Stomach (tissue), 9 donors: ENCODE data around the gene GOLGA6L9. TPM values are rescaled to one million over a fixed set of nuclear protein-coding genes. Genes with fewer than 3 reads are reported as not detected.
A peak's percentile ranks its signal among the peaks of the same experiment; 100 is the strongest.
"Not testable (repeated sequence)": the region's sequence is repeated elsewhere in the genome, so short reads cannot be mapped to it uniquely, and the experiment has no call there.

ENCODE experiments used
- DNase-seq, 2 donors: peaks; one replicate each; pipeline versions ENCODE4 v3.0.0 to v3.0.0-alpha.2; 2013 to 2019
- H3K27ac ChIP-seq, 5 donors: fragments of 200-600 bp in 4 of 5; sonication (generic) in 4 of 5; one replicate each; pipeline ENCODE4 v1.5.1; 2013 to 2019; ENCODE audit warnings: mild to moderate bottlenecking in 1 of 5, moderate library complexity in 1 of 5
- H3K27me3 ChIP-seq, 3 donors: fragments of 200-600 bp; sonication (generic); one replicate each; pipeline ENCODE4 v1.5.1; 2017 to 2019; ENCODE audit warnings: mixed run types in 1 of 3
- H3K36me3 ChIP-seq, 4 donors: fragments of 200-600 bp; sonication (generic); 1 replicate in 3 of 4; 2 replicates in 1 of 4; pipeline ENCODE4 v1.5.1; 2016 to 2019
- H3K4me1 ChIP-seq, 4 donors: fragments of 200-600 bp; sonication (generic); one replicate each; pipeline ENCODE4 v1.5.1; 2016 to 2019
- H3K4me3 ChIP-seq, 4 donors: fragments of 200-600 bp; sonication (generic) in 3 of 4; one replicate each; pipeline ENCODE4 v1.5.1; 2016 to 2019; ENCODE audit warnings: mild to moderate bottlenecking in 1 of 4
- H3K9me3 ChIP-seq, 4 donors: fragments of 200-600 bp; sonication (generic); one replicate each; pipeline ENCODE4 v1.5.1; 2016 to 2019
- WGBS, 5 donors: extraction: QIAGEN DNeasy Blood & Tissue Kit in 3 of 5; methylation state at CpG; one replicate each; pipeline versions ENCODE4 v1.1.5 to v1.1.7; 2013 to 2018; 5-methylcytosine and 5-hydroxymethylcytosine counted together
- intact Hi-C: fragments of 100-400 bp; cut with DNase I; formaldehyde crosslinking; loops from one replicate; pipeline ENCODE4 v1.15.1; 2023; ENCODE audit warnings: low total_unique reads
- polyA plus RNA-seq, 3 donors: library from polyadenylated mRNA; stranded (reverse); fragments of 200-250 nt; gene quantifications; one replicate each; pipeline ENCODE4 v1.2.3, GENCODE V29; 2013
- total RNA-seq, 5 donors: library from RNA; depleted of rRNA; stranded (reverse); fragments of >200 nt; gene quantifications; one replicate each; pipeline versions ENCODE4 v1.1.0 to v1.2.3, GENCODE V29; 2014 to 2016
- TF ChIP-seq, protein P1 (sequence below), 7 experiments: fragments of 450-650 bp in 4 of 7; fragments of 200-600 bp in 3 of 7; sonication (generic) in 3 of 7; IDR thresholded peaks; one replicate each; pipeline ENCODE4 v1.5.1; 2016 to 2019; ENCODE audit warnings: antibody characterized with exemption in 7 of 7, control low read depth in 2 of 7, mild to moderate bottlenecking in 1 of 7
- donor health status: healthy with polysubstance abuse.
- donor health status: Bipolar disorder and iron deficiency.
- donor health status: healthy.

GOLGA6L9 gene
- total and polyA plus RNA-seq, 8 donors: 3.2 to 16.1 (median 11.3) TPM

DNA sequence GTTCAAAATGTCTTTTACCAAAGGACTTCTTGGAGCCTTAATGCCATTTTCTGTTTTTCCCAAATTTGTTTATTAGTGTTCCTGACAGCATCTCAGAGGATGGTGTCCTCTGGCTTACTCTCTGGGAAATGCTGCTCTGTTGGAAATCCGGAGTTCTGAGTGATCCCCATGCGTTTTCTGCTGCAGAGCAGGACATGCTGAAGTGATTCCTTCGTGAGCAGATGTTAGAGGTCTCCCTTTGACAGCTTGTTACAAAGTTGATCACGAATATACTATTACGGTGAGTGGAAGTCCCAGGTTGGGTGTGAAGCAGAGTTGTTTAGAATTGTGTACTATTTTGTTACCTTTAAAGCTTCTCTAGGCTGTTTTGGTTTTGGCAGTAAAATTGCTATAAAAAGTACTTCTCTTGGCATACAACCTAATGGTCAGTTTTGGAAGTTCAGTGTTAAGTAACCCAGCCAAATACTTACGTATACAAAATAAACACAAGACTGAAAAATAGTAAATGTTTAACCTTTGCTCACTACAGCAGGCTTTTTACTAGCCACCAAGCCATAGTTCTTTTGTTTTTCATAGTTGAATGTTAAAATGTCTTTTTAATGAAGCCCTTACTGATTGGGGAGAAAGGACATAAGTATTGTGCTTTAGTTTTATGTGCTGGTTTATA, 15.0 kb upstream of the GOLGA6L9 start:
- peak in 1 of 2 donors; percentile 51 for DNase-seq
- 16 to 43% (median 24%) methylated on average over 6 of the region's 6 CpGs for WGBS, 5 donors
- H3K27ac ChIP-seq: peak overlapping the region in 3 of 5 donors; percentile 38 to 47 (median 38)

DNA sequence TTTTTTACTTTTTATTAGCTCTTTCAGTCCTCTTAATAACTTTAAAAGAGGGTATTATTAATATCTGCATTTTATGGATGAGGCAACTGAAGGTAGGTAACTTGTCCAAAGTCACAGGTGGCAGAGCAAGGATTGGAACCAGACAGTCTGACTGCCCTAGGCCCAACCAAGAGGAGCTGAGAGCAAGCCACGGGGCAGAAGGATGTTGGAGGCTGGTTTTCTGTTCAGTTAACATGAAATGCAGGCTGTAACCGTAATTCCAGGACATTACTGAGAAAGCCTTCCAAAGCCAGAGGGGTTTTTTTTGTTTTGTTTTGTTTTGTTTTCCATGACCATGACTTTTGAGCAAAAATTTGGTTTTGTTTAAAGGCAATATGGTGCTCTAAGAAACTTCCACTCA, 9.1 kb upstream of the GOLGA6L9 start:
- H3K4me1 ChIP-seq, H3K9me3 ChIP-seq, H3K36me3 ChIP-seq, H3K4me3 ChIP-seq, H3K27ac ChIP-seq, DNase-seq, H3K27me3 ChIP-seq, intact Hi-C loops: not testable (repeated sequence)
- WGBS, 5 donors: 84 to 98% (median 90%) methylated on average over 2 of the region's 2 CpGs

More for the DNA sequence above, 15.0 kb upstream of the GOLGA6L9 start:
- intact Hi-C loops, H3K36me3 ChIP-seq, H3K9me3 ChIP-seq, H3K4me3 ChIP-seq, H3K27me3 ChIP-seq: not testable (repeated sequence)
- TF ChIP-seq, protein P1, sequence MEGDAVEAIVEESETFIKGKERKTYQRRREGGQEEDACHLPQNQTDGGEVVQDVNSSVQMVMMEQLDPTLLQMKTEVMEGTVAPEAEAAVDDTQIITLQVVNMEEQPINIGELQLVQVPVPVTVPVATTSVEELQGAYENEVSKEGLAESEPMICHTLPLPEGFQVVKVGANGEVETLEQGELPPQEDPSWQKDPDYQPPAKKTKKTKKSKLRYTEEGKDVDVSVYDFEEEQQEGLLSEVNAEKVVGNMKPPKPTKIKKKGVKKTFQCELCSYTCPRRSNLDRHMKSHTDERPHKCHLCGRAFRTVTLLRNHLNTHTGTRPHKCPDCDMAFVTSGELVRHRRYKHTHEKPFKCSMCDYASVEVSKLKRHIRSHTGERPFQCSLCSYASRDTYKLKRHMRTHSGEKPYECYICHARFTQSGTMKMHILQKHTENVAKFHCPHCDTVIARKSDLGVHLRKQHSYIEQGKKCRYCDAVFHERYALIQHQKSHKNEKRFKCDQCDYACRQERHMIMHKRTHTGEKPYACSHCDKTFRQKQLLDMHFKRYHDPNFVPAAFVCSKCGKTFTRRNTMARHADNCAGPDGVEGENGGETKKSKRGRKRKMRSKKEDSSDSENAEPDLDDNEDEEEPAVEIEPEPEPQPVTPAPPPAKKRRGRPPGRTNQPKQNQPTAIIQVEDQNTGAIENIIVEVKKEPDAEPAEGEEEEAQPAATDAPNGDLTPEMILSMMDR (IDR thresholded peaks at IDR 0.05): peak in 1 of 7 experiments; percentile 20
- peaks cover 0 to 16% (median 5%) of the 10 kb centered on the region in 4 donors for H3K4me1 ChIP-seq

DNA sequence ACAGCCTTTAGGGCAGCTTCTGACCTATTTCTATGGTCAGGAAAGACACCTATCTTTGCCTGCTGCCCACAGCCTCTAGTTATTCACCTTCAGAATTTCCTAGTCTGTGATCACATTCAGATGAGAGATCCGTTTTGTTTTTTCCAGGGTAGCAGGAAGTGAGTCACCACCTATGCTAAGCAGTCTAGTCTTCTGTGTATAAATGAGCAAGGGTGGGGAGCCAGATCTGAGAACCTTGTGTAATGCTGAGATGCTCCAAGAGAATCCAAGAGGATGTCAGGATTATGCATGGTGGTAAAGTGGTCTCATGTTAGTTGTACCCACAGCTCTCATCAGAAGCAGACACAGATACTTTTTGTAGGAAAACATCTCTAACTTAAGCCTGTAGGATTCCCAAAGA, 8.7 kb upstream of the GOLGA6L9 start:
- H3K9me3 ChIP-seq, H3K27me3 ChIP-seq, DNase-seq, H3K36me3 ChIP-seq, H3K4me3 ChIP-seq, H3K4me1 ChIP-seq, intact Hi-C loops, H3K27ac ChIP-seq: not testable (repeated sequence)
- no CpG with 5 or more reads among the region's 1 CpG for WGBS, 5 donors

DNA sequence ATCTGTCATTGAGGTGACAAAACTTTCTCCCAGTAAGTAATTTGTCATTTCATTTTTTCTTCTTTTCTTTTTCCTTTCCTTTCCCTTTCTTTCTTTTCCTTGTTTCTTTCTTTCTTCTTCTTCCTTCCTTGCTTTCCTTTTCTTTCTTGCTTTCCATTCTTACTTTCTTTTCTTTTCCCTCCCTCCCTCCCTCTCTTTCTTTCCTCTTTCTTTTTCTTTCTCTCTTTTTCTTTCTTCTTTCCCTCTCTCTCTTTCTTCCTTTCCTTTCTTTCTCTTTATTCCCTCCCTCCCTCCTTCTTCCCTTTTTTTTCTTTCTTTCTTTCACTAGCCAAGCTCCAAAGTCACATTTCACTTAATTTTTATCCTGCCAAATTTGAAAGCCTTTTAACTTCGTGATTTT, 2.5 kb upstream of the GOLGA6L9 start:
- DNase-seq, H3K4me3 ChIP-seq, intact Hi-C loops, H3K4me1 ChIP-seq, H3K27me3 ChIP-seq, H3K36me3 ChIP-seq, H3K27ac ChIP-seq, H3K9me3 ChIP-seq: not testable (repeated sequence)
- 43 to 80% (median 49%) methylated on average over 1 of the region's 1 CpG; no CpG with 5 or more reads in 1 of the 5 donors for WGBS, 5 donors

DNA sequence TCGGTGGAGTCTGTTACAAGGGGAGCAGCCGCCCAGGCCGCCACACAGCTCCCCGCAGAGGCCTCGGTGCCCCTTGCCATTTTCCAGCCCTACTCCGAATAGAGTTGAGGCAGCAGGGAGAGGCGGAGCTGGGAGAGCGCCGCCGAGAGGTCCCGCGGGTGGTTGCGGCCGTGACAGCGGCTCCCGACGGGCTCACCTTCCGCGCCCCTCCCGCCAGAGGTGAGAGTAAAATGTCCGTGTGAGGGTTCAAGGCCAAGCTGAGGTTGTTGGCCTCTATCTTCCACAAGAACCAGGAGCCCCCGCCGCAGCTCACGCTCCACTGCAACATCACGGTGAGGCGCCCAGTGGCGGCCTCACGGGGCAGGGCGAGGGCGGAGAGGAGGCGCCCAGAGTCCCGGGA, 15.8 kb downstream of the GOLGA6L9 start:
- H3K27ac ChIP-seq: peak overlapping the region in 4 of 5 donors; percentile 19 to 85 (median 69)
- H3K36me3 ChIP-seq, DNase-seq, intact Hi-C loops, H3K9me3 ChIP-seq, H3K27me3 ChIP-seq, H3K4me1 ChIP-seq: not testable (repeated sequence)
- 0 to 1% (median 1%) methylated on average over 15 to 30 of the region's 32 CpGs; no CpG with 5 or more reads in 1 of the 5 donors for WGBS, 5 donors
- peak overlapping the region; percentile 39 to 50 (median 44) for H3K4me3 ChIP-seq
- TF ChIP-seq, protein P1 (IDR thresholded peaks at IDR 0.05): peak in 1 of 7 experiments; percentile 12

DNA sequence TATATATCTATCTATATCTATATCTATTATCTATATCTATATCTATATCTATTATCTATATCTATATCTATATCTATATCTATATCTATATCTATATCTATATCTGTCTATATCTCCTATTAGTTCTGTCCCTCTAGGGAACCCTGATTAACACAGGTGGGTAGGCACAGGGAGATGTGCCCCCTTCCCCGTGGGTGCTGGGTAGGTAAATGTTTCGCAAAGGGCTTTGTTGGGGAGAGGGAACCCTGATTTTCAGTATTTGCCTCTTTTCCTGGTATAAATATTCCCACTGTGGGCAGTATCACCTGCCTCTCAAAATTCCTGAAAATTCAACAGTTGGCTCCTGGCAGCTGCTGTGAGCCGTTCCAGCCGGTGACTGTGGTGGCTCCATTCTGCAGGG, 27.7 kb downstream of the GOLGA6L9 start:
- WGBS, 5 donors: 91 to 96% (median 92%) methylated on average over 2 of the region's 4 CpGs
- DNase-seq, H3K4me3 ChIP-seq, H3K27me3 ChIP-seq, H3K27ac ChIP-seq, H3K9me3 ChIP-seq, H3K4me1 ChIP-seq, H3K36me3 ChIP-seq, intact Hi-C loops: not testable (repeated sequence)

DNA sequence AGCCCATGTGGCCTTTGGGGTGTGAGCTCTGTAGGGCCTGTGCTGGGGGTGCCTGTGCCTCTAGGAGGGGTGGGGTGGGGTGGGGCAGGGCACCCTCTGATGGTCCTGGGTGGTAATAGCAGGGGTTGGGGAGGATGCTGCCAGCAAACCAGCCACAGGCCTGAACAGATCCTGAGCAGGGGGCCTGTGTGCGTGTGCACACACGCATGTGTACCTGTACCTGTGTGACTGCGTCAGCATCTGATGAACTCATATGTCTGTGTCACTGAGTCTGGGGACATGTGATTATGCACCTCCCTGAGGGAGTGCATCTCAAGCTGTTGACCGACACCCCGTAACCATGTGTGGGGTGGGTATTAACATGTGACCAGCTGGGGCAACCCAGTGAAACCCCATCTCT, 36.0 kb downstream of the GOLGA6L9 start:
- H3K4me3 ChIP-seq, H3K4me1 ChIP-seq, intact Hi-C loops, DNase-seq, H3K27ac ChIP-seq, H3K9me3 ChIP-seq, H3K36me3 ChIP-seq, H3K27me3 ChIP-seq: not testable (repeated sequence)
- no CpG with 5 or more reads among the region's 5 CpGs for WGBS, 5 donors
